HL-60 (cell line): Measurements from ENCODE around the gene MAOA.

Experiments
- CTCF ChIP-seq: IDR thresholded peaks from one replicate; pipeline ENCODE4 v1.5.1; 2011; ENCODE audit warnings: low read length, control low read depth, inconsistent platforms; ENCODE audit not compliant: insufficient read depth
- POLR2AphosphoS5 ChIP-seq: IDR thresholded peaks from 2 replicates; pipeline ENCODE4 v1.6.1; 2012; ENCODE audit warnings: low read depth

GRCh38 chrX:43743100-43743822 is 87.2 kb downstream of the MAOA start:
- TF ChIP-seq POLR2AphosphoS5 (no peak), CTCF (no peak)
